Dermis microvascular lymphatic vessel endothelial cell (primary cell): ENCODE results near the gene MAN1C1. TPM values are rescaled to one million over a fixed set of nuclear protein-coding genes. Genes with fewer than 3 reads are reported as not detected.

ENCODE experiments used
- DNase-seq, 2 donors: peaks; one replicate each; pipeline versions ENCODE4 v3.0.0 to v3.0.0-alpha.2; 2010; ENCODE audit warnings: low read depth in 2 of 2
- total RNA-seq: library from RNA; depleted of rRNA; stranded (reverse); fragments of >200 nt; gene quantifications from 2 replicates; pipeline ENCODE4 v1.2.1, GENCODE V29; 2014

Gene MAN1C1
- total RNA-seq, 1 donor from 2014 or later = 0.26 TPM

- DNase-seq = no peak
These were observed 196.6 kb downstream of the MAN1C1 start for GRCh38 chr1:25813071-25813733.

GRCh38 chr1:25813734-25814471 is 197.3 kb downstream of the MAN1C1 start:
- no peak for DNase-seq

GRCh38 chr1:25814549-25815087 is 198.0 kb downstream of the MAN1C1 start:
- DNase-seq = no peak

- DNase-seq = no peak
These were observed 198.9 kb downstream of the MAN1C1 start for GRCh38 chr1:25815208-25816111.

GRCh38 chr1:25816112-25816718 is 199.6 kb downstream of the MAN1C1 start:
- no peak for DNase-seq

- DNase-seq = no peak
These were observed 201.4 kb downstream of the MAN1C1 start for GRCh38 chr1:25817840-25818501.

GRCh38 chr1:25818569-25818968 is 202.0 kb downstream of the MAN1C1 start:
- no peak for DNase-seq

- DNase-seq = peak in 1 of 2 donors; percentile 72
These were observed 203.1 kb downstream of the MAN1C1 start, which contains the start of gene MTFR1L for GRCh38 chr1:25819491-25820246. TSS of gene MTFR1L (plus strand) at chr1:25819954. CDS start at chr1:25823105, 3,151 bp downstream.

- DNase-seq = peak; percentile 34 to 55
These were observed 203.9 kb downstream of the MAN1C1 start for GRCh38 chr1:25820247-25821111.

- no peak for DNase-seq
These were observed 204.5 kb downstream of the MAN1C1 start for GRCh38 chr1:25821112-25821476.

- DNase-seq = no peak
These were observed 205.1 kb downstream of the MAN1C1 start for GRCh38 chr1:25821630-25822091.

- DNase-seq = no peak
These were observed 209.0 kb downstream of the MAN1C1 start for GRCh38 chr1:25825605-25826004.

- no peak for DNase-seq
These were observed 210.0 kb downstream of the MAN1C1 start for GRCh38 chr1:25826571-25826970.

GRCh38 chr1:25828491-25828890 is 211.9 kb downstream of the MAN1C1 start:
- DNase-seq = no peak

- DNase-seq = no peak
These were observed 212.5 kb downstream of the MAN1C1 start for GRCh38 chr1:25829046-25829445.

- DNase-seq = no peak
These were observed 215.1 kb downstream of the MAN1C1 start for GRCh38 chr1:25831569-25832196.

GRCh38 chr1:25832336-25833037 is 215.9 kb downstream of the MAN1C1 start:
- no peak for DNase-seq

GRCh38 chr1:25833158-25833557 is 216.6 kb downstream of the MAN1C1 start:
- DNase-seq = no peak
